Measurements from ENCODE around the gene SULT1C3.
"Not testable (repeated sequence)": the region's sequence is repeated elsewhere in the genome, so short reads cannot be mapped to it uniquely, and the experiment has no call there.

SULT1C3 gene

GRCh38 chr2:108244667-108245414 lies 5.1 kb downstream of the SULT1C3 start:
- no peak for DNase-seq (ENCODE audit: low read depth in 4 of 4, low spot score in 1 of 4)

GRCh38 chr2:108253106-108253505 lies 13.3 kb downstream of the SULT1C3 start:
- no peak for DNase-seq (ENCODE audit: low read depth in 4 of 4, low spot score in 1 of 4)

GRCh38 chr2:108257757-108258331 lies 18.1 kb downstream of the SULT1C3 start:
- DNase-seq (ENCODE audit: low read depth in 4 of 4, low spot score in 1 of 4): no peak

- no peak for DNase-seq (ENCODE audit: low read depth in 4 of 4, low spot score in 1 of 4)
Observed at GRCh38 chr2:108260773-108261172, 21.0 kb downstream of the SULT1C3 start.

- DNase-seq (ENCODE audit: low read depth in 4 of 4, low spot score in 1 of 4): no peak
Observed at GRCh38 chr2:108262036-108262435, 22.3 kb downstream of the SULT1C3 start.

- no peak for DNase-seq (ENCODE audit: low read depth in 4 of 4, low spot score in 1 of 4)
Observed at GRCh38 chr2:108263401-108263800, 23.6 kb downstream of the SULT1C3 start.

- no peak for DNase-seq (ENCODE audit: low read depth in 4 of 4, low spot score in 1 of 4)
Observed at GRCh38 chr2:108266218-108266617, 26.4 kb downstream of the SULT1C3 start.

- no peak for DNase-seq (ENCODE audit: low read depth in 4 of 4, low spot score in 1 of 4)
Observed at GRCh38 chr2:108267101-108267500, 27.3 kb downstream of the SULT1C3 start.

GRCh38 chr2:108268001-108268400 lies 28.2 kb downstream of the SULT1C3 start:
- no peak for DNase-seq (ENCODE audit: low read depth in 4 of 4, low spot score in 1 of 4)

GRCh38 chr2:108270346-108270745 lies 30.6 kb downstream of the SULT1C3 start:
- DNase-seq (ENCODE audit: low read depth in 4 of 4, low spot score in 1 of 4): no peak

GRCh38 chr2:108270768-108271506 lies 31.2 kb downstream of the SULT1C3 start:
- no peak for DNase-seq (ENCODE audit: low read depth in 4 of 4, low spot score in 1 of 4)

GRCh38 chr2:108271691-108272253 lies 32.0 kb downstream of the SULT1C3 start:
- DNase-seq (ENCODE audit: low read depth in 4 of 4, low spot score in 1 of 4): no peak

- DNase-seq (ENCODE audit: low read depth in 4 of 4, low spot score in 1 of 4): no peak
Observed at GRCh38 chr2:108278631-108279030, 38.9 kb downstream of the SULT1C3 start.

GRCh38 chr2:108279468-108279867 lies 39.7 kb downstream of the SULT1C3 start:
- DNase-seq (ENCODE audit: low read depth in 4 of 4, low spot score in 1 of 4): no peak

GRCh38 chr2:108280466-108280865 lies 40.7 kb downstream of the SULT1C3 start:
- DNase-seq (ENCODE audit: low read depth in 4 of 4, low spot score in 1 of 4): no peak

- DNase-seq (ENCODE audit: low read depth in 4 of 4, low spot score in 1 of 4): not testable (repeated sequence)
Observed at GRCh38 chr2:108284566-108284965, 44.8 kb downstream of the SULT1C3 start.

- DNase-seq (ENCODE audit: low read depth in 4 of 4, low spot score in 1 of 4): no peak
Observed at GRCh38 chr2:108285616-108286015, 45.8 kb downstream of the SULT1C3 start.

GRCh38 chr2:108287169-108287568 lies 47.4 kb downstream of the SULT1C3 start:
- no peak for DNase-seq (ENCODE audit: low read depth in 4 of 4, low spot score in 1 of 4)

- DNase-seq (ENCODE audit: low read depth in 4 of 4, low spot score in 1 of 4): no peak
Observed at GRCh38 chr2:108288534-108289106, 48.9 kb downstream of the SULT1C3 start, which contains the start of gene SULT1C2. TSS of gene SULT1C2 (plus strand) at chr2:108288895. CDS start at chr2:108293668, 4,773 bp downstream.

GRCh38 chr2:108293850-108294249 lies 54.1 kb downstream of the SULT1C3 start:
- DNase-seq (ENCODE audit: low read depth in 4 of 4, low spot score in 1 of 4): no peak

GRCh38 chr2:108297436-108298141 lies 57.8 kb downstream of the SULT1C3 start:
- DNase-seq (ENCODE audit: low read depth in 4 of 4, low spot score in 1 of 4): no peak

Measured in stimulated activated CD4-positive, alpha-beta T cell treated with anti-CD3 and anti-CD28 coated beads, Interleukin-1b, Interleukin-23, amount 100 ng/mL, for 24 hours (primary cell).